ENCODE measurements around the gene TRIM7. TPM values are rescaled to one million over a fixed set of nuclear protein-coding genes. Genes with fewer than 3 reads are reported as not detected.
A peak's percentile ranks its signal among the peaks of the same experiment; 100 is the strongest.
"Not testable (repeated sequence)": the region's sequence is repeated elsewhere in the genome, so short reads cannot be mapped to it uniquely, and the experiment has no call there.

Gene TRIM7
- total and polyA plus RNA-seq, 7 donors: 0.55 to 5.3 (median 1.2) TPM

DNA sequence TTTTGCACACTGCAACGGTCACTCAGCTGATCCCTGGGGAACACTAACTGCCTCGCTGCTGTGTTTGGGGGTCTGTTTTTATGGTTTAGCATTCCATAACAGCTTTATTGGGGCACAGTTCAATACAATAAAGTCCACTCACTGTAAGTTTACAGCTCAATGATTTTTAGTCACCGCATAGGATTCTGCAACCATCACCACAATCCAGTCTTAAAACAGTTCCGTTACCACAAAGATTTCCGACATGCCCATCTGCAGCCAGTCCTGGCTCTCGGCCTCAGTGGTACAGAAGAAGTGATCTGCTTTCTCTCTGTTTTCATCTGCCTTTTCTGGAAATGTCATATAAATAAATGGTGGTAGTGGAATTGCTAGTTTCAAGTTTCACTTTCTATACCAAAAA lies 34.0 kb downstream of the TRIM7 start:
- TF ChIP-seq, protein P1, sequence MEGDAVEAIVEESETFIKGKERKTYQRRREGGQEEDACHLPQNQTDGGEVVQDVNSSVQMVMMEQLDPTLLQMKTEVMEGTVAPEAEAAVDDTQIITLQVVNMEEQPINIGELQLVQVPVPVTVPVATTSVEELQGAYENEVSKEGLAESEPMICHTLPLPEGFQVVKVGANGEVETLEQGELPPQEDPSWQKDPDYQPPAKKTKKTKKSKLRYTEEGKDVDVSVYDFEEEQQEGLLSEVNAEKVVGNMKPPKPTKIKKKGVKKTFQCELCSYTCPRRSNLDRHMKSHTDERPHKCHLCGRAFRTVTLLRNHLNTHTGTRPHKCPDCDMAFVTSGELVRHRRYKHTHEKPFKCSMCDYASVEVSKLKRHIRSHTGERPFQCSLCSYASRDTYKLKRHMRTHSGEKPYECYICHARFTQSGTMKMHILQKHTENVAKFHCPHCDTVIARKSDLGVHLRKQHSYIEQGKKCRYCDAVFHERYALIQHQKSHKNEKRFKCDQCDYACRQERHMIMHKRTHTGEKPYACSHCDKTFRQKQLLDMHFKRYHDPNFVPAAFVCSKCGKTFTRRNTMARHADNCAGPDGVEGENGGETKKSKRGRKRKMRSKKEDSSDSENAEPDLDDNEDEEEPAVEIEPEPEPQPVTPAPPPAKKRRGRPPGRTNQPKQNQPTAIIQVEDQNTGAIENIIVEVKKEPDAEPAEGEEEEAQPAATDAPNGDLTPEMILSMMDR (IDR thresholded peaks at IDR 0.05): no peak
- TF ChIP-seq POLR2A (IDR thresholded peaks at IDR 0.05): no peak
- no peak for DNase-seq
- intact Hi-C loops (cut with DNase I): no loop called here
- H3K27me3 ChIP-seq: peaks cover 33 to 99% (median 93%) of the 10 kb centered on the region in 3 donors
- no peaks in the 10 kb centered on the region for H3K9me3 ChIP-seq
- H3K36me3 ChIP-seq: no peaks in the 10 kb centered on the region
- peaks cover 0 to 23% (median 7%) of the 10 kb centered on the region in 4 donors for H3K4me1 ChIP-seq
- no peak overlapping the region for H3K27ac ChIP-seq
- 27 to 47% methylated on average over 6 of the region's 6 CpGs for WGBS, 2 donors
- no peak overlapping the region for H3K4me3 ChIP-seq

DNA sequence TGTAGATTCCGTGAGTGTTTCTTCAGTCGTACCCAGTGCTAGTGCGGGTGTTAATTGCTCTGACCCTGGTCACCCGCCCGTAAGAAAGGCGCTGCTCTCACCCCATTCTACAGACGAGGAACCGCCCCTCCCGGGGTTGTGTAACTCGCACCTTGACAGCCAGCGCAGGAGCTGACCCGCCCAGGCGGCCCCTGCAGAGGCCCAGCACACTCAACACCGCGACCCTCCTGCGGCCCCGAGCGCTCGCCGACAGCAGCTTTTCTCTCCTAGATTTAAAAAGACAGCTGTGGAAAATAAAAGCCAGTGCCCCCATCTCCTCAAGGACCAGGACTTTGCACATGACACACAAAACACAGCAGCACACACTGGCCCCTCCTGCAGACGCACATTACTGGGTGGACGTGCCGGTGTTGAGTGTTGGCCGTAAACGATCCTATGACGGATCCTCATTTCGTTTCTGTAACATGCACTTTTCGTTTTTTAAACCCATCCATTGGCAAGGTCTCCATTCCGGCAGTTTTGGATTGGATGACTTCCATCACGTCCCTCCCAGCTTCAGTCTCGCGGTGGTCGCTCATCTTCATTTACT lies 34.7 kb downstream of the TRIM7 start:
- Histone ChIP-seq H3K36me3 (no peaks in the 10 kb centered on the region), H3K27ac (no peak overlapping the region), H3K4me3 (no peak overlapping the region), H3K4me1 (peaks cover 0 to 23% (median 7%) of the 10 kb centered on the region in 4 donors), H3K27me3 (peaks cover 33 to 100% (median 99%) of the 10 kb centered on the region in 3 donors), H3K9me3 (no peaks in the 10 kb centered on the region)
- DNase-seq: no peak
- intact Hi-C loops (cut with DNase I): no loop called here
- TF ChIP-seq POLR2AphosphoS5 (IDR thresholded peaks at IDR 0.05): no peak
- TF ChIP-seq POLR2A (IDR thresholded peaks at IDR 0.05): no peak
- TF ChIP-seq EP300 (IDR thresholded peaks at IDR 0.05): no peak
- TF ChIP-seq, protein P1 (IDR thresholded peaks at IDR 0.05): no peak
- 5 to 16% methylated on average over 33 of the region's 33 CpGs for WGBS, 2 donors

DNA sequence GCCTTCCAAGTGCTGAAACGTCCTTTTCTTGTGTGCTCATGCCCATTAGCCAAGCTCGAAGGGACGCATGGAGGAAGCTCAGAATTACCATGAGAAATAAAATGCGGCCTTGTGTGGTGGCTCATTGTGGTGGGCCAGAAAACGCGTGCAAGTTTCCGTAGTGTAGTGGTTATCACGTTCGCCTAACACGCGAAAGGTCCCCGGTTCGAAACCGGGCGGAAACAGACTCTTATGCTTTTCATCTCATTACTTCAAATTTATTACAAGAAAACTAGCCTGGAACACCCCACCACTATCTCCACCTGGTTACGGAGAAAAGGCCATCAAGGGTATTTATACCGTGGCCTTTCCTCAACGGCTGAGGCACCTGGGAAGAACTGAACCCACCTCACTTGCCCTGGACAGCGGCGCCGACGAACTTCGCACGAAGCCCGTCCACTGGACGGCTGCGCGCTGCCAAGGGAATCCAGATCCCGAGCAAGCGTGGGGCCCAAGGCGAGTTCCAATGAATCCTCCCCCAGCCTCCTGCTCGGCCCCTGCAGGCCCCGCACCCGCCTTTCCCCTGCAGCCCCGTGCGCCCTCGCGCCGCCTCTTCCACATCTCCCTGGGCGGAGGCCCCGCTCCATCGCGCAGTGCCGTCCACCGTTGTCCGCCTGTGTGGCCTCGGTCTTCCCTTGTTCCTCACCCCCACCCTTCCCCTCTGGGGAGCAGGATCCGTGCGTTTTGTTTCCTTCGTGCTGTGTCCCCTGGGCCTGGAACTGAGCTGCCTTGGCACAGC lies 35.3 kb downstream of the TRIM7 start:
- DNase-seq; H3K4me3 ChIP-seq; H3K27ac ChIP-seq; intact Hi-C loops (cut with DNase I); H3K9me3 ChIP-seq; H3K36me3 ChIP-seq: not testable (repeated sequence)
- H3K27me3 ChIP-seq: peaks cover 33 to 100% (median 97%) of the 10 kb centered on the region in 3 donors
- WGBS, 2 donors: 5 to 13% methylated on average over 50 of the region's 50 CpGs
- H3K4me1 ChIP-seq: peaks cover 0 to 23% (median 7%) of the 10 kb centered on the region in 4 donors

DNA sequence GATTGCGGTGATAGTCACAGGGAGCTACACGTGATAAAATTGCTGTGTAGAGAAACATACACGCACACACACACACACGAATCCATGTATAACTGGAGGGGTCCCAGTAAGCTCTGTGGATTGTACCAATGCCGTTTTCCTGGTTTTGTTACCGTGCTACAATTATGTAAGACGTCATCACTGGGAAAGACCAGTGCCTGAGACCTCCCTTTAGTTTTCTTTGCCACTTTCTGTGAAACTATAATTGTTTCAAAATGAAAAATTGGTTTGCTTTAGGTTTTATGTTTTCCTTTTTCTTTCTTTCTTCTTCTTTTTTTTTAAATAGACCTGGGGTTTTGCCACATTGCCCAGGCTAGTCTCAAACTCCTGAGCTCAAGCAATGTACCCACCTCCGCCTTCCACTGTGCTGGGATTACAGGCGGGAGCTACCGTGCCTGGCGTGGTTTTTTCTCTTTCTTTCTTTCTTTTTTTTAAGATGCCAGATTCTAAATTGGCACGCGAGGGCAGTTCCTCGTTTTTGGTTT lies 36.3 kb downstream of the TRIM7 start:
- intact Hi-C loops (cut with DNase I): no loop called here
- Histone ChIP-seq H3K27ac (no peak overlapping the region), H3K4me1 (peaks cover 0 to 21% (median 7%) of the 10 kb centered on the region in 4 donors), H3K9me3 (no peaks in the 10 kb centered on the region), H3K36me3 (no peaks in the 10 kb centered on the region), H3K27me3 (peaks cover 23 to 100% (median 93%) of the 10 kb centered on the region in 3 donors), H3K4me3 (no peak overlapping the region)
- TF ChIP-seq POLR2AphosphoS5 (IDR thresholded peaks at IDR 0.05) (no peak), EP300 (IDR thresholded peaks at IDR 0.05) (no peak), POLR2A (IDR thresholded peaks at IDR 0.05) (no peak)
- TF ChIP-seq, protein P1 (IDR thresholded peaks at IDR 0.05): no peak
- DNase-seq: no peak
- WGBS, 2 donors: 33 to 38% methylated on average over 14 of the region's 14 CpGs

DNA sequence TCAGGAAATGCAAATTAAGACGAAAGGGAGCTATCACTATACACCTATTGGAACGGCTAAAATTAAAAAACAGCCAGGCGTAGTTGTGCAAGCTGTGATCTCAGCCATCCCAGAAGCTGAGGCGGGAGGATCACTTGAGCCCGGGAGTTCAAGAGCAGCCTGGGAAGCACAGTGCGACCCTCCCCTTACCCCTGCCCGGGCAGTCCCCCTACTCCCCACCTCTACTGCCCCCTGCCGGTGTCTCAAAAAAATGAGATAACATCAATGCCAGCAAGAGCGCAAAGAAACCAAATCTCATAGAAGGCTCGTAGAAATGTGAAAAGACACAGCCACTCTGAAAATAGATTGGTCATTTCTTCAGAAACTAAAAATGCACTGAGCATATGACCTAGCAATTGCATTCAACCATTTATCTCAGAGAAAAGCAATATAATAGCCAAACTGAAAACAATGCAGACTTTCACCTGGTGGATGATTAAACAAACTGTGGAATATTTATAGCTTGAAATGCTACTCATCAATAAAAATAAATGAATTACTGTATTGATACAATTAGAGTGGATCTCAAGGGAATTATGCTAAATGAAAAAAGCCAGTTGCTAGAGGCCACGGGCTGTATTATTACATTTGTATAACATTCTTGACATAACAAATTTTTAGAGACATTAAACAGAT lies 37.0 kb downstream of the TRIM7 start:
- peaks cover 16 to 100% (median 86%) of the 10 kb centered on the region in 3 donors for H3K27me3 ChIP-seq
- intact Hi-C loops (cut with DNase I): no loop called here

More for the DNA sequence above, 37.0 kb downstream of the TRIM7 start:
- H3K27ac ChIP-seq: no peak overlapping the region
- no peak for DNase-seq
- H3K9me3 ChIP-seq: no peaks in the 10 kb centered on the region
- TF ChIP-seq, protein P1 (IDR thresholded peaks at IDR 0.05): peak in 1 of 4 experiments; percentile 14
- no peak for TF ChIP-seq POLR2AphosphoS5 (IDR thresholded peaks at IDR 0.05)
- H3K4me1 ChIP-seq: peaks cover 0 to 14% (median 7%) of the 10 kb centered on the region in 4 donors
- no peaks in the 10 kb centered on the region for H3K36me3 ChIP-seq
- H3K4me3 ChIP-seq: no peak overlapping the region
- WGBS, 2 donors: 7 to 12% methylated on average over 11 of the region's 11 CpGs

Measured in sigmoid colon (tissue), 7 donors.